GM19463 (cell line): ENCODE results near the gene SLC17A6.

Experiments used
- ATAC-seq: cut with Tn5 transposase; IDR thresholded peaks from one replicate; pipeline ENCODE4 v1.9.1; 2021; ENCODE audit warnings: mild to moderate bottlenecking, moderate library complexity; ENCODE audit not compliant: unreplicated experiment

The SLC17A6 gene

DNA sequence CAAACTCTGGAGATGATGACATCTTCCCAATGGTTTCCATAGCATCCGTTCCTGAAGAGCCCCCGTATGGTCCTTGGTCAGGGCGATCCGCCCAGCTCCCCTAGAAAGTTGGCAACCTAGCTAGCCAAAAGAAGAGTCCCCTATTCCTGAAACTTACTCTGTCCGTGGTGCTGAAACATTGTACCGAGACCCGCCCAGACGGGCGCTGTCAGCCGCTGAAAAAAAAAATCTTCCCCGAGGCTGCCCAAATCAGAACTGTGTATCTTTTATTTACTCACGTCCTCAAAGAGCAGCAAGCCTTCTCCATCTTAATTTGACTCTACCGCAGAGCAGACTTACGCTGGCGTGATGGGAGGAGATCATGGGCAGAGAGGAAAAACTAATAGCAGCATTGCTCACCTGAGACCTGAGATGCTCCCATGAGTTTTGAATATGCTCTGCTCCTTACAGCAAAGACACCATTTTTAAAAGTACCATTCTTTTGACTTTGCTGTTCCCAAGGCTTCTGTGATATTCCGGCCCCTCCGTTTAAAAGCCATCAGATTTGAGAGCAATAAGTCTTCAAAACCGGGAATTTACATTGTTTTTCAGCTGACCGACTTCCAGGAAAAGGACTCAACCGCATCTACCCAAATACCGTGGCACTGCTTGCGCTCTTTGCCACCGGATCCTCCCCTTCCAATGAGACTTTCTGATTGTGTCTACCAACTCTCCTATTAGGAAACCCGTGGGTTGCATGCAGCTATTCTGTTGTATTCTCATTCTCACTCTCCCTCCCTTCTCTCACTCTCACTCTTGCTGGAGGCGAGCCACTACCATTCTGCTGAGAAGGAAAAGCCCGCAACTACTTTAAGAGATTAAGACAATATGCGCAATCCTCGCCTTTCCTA lies at the start of gene SLC17A6:
SLC17A6 (plus strand) TSS at position 786 of the 890 bp plus-strand sequence. CDS start 153 bp downstream, outside the sequence.
- peak; percentile 56 for ATAC-seq

DNA sequence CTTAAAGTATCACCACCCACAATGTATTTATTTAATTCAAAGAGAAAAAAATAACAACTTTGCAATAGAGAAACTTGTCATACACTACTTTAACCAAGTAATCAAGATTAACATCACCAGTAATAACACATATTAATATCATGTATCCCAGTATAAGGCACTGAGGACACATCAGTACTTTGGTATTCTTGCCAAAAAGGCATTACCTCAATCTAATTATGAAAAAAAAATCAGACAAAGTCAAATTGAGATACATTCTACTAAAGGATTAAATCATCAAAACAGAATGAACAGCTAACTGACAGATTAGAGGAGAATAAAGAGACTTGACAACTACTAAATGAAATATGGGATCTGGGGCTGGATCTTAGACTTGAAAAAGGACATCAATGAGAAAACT lies 35.8 kb upstream of the SLC17A6 start:
- ATAC-seq = no peak

DNA sequence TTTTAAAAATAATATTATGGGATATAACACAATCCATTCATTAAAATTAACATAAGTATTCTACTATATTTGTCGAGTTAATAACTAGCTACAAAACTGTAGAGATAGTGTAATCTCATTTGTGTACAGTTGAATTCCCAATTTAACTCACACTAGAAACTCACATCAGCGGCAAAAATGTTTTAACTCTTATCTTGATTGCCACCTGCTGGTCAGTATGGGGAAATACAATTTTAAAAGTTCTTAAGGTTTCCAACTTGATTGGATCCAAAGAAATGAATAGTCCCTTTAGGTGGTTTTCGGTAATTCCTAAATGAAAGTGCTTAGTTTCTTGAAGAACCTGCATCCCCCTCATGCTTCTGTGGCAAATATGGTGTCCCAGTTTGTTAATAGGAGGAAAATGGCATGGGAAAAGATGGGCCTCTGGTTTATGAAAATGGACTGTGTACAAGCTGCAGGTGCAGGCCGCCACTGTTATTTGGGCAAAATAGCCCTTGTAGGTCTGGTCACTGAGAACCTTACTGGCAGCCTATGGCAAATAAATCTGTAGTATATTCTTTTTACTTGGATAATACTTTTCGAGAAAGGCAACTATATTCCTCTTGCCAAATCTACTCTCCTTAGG lies 33.7 kb upstream of the SLC17A6 start:
- peak; percentile 75 for ATAC-seq

DNA sequence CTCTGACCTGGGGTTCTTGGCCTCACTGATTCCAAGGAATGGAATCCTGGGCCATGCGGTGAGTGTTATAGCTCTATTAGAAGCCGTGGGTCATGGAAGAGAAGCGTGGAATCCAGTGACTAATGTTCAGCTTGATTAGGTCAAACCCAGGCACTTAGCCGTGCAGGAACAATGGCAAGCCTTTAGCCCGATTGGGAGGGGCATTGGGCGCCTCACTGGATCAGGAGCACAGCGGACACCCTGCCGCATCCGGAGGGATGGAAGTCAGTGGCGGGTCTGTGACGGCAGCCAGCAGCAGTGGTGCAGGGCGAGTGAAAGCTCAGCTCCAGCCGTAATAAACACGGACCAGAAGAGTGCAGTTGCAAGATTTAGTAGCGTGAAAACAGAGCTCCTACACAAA lies 20.5 kb upstream of the SLC17A6 start:
- ATAC-seq = no peak

DNA sequence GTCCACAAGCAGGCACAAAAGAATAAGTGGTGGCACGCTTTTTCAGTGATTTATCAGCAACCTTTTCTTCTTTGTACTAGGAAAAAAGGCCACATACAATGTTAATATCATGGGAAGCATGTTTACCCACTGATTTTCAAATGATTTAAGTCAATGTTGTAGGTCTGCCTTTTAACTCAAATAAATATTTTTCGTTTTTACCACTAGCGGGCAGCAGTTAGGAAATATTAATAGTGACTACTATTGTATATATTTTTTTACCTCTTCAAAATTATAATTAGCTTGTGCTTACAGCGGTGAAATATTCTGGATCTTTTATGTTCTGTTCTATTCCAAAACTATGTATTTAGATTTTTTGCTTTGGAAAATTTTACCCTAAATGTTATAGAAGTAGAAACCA lies 6.4 kb upstream of the SLC17A6 start:
- no peak for ATAC-seq

DNA sequence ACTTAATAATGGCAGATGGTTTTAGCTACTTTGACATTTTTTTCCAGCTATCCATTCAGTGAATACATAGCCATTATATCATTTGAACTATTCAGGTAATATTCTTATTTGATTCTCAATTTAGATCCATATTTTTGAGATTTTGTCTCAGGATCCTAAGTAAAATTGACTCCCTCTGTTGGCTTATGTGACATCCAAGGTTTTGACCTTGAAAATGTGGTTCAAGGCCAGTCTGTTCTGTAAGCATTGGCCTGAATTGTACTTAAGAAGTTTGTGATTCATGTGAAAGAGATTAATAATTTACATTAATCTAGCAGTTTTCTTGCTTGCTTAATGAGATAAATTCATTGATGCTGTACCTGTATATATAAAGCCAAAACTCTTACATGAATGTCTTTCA lies 1.6 kb upstream of the SLC17A6 start:
- ATAC-seq = no peak

DNA sequence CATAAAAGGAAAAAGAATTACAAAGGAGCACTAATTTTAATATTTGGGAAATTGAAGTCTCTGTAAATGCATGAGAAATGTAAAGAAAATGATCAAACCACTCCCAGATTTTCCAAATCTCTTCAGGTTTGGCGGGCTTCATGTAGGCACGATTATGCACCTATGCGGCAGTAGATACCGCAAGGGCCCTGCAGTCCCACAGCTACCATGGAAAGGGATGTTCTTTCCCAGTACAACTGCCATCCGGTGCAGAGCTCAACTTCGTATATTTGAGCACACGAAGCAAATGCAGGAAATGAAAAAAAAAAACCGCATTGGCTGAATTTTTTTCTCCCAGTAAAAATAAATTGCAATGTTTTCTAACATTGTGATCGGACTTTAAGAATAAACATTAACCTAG lies 1.4 kb downstream of the SLC17A6 start:
- ATAC-seq = no peak

DNA sequence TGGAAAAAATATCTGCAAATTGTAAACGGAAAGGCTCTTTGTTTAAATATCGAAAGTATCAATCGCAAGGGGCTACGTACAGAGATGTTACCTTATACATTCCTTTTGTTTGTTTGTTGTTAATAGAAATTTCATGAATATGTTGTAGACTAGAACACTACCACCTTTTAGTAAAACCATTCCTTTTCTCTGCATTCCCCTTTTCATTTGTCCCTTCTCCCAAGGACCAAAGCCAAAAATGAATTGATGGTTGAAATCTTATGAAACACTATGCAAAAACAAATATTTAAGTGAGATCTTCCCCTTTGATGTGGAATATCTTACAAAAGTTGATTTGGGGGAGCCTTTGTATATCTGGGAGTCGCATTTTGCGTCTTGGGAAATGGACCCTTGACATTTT lies 2.1 kb downstream of the SLC17A6 start:
- no peak for ATAC-seq

DNA sequence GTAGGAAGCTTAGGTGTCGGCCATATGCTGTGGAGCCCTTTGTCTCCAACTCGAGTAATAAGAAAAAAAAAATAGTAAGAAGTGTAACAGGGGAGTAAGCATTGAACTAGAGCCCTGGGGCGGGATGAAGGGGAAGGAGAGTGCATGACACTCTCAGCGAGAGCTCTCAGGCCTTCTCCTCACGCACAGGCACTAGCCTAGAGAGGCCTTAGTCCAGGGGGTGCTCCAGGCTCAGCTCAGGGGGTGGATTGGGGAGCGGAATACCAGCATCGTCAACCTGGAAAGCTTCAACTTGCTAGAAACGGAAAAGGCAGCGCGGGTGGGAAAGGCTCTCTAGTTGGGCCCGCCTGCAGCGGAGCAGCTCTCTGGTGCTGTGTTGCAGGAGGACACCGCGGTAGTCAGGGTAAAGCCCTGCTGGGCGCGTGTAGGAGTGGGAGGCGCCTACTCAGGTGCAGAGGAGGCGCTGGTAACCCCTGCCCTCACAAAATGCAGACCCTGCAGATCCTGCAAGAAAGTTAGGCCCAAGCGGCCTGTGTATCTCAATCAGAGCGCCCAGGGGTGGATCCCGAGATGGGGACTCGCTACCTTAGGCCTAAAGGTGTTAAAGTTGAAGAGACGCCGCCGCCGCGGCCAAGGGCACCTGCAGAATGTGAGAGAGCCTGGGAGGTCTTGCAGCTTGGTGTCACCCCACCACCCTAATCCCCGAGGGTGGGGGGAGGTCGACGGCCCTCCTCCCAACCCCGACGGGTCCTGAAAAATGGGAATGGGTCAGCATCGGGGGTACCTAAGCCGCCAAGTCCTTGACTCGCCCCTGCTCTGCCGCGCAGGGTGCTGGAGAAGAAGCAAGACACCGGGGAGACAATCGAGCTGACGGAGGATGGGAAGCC lies 2.8 kb downstream of the SLC17A6 start:
- no peak for ATAC-seq

DNA sequence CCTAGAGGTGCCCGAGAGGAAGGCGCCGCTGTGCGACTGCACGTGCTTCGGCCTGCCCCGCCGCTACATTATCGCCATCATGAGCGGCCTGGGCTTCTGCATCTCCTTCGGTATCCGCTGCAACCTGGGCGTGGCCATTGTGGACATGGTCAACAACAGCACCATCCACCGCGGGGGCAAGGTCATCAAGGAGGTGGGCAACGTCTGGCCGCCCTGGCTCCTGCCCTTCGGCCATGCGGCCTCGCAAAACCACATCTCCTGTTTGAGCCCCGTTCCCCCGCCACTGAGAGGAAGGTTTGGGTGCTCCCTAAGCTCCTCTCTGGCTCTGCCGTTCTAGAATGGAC lies 3.4 kb downstream of the SLC17A6 start:
- no peak for ATAC-seq

DNA sequence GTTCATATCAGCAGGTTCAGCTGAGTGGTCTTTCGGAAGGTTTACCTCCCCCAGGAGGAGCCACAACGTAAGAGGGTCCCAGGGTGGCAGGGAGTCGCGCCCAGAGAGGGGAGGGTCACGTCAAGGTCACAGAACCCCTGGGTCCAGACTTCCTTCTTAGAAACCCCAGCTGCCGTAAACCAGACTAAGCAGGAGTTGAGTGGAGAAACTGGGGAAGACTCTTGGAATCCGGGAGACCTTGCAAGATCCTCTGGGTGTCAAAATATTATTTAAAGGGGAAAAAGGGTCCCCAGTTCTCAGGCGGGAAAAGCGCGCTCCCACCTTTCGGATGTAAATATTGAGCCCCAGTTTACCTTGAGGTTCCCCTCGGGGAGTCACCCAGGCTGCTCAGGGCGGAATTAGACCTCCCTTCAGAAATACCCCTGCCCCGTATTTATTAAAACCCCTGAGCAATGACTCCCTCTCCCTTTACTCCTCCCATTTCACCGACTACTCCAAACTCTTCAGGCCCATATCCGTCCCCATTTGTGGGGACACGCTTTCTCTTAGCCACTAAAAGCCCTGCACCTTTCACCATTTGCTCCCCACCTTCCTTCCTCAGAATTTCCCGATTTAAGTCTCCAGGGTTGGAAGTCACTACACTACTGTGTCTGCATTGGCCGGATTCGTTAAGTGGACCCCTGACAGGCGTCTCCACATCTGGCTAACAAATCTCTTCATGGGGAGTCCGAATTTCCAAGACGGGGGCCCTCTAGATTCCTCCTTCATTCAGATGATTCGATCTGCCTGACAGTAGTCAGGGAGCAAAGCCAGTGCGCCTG lies 4.2 kb downstream of the SLC17A6 start:
- no peak for ATAC-seq

DNA sequence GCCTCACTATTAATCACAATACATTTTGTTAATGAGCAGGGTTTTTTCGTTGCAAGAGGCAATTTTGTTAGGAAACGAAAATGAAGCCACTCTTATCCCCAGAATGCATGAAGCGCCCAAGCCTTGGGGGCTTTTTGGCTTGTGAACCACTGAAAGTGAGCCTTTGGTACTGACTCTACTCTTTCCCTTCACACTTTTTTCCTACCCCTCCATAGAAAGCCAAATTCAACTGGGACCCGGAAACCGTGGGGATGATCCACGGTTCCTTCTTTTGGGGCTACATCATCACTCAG lies 4.8 kb downstream of the SLC17A6 start:
- ATAC-seq = no peak

DNA sequence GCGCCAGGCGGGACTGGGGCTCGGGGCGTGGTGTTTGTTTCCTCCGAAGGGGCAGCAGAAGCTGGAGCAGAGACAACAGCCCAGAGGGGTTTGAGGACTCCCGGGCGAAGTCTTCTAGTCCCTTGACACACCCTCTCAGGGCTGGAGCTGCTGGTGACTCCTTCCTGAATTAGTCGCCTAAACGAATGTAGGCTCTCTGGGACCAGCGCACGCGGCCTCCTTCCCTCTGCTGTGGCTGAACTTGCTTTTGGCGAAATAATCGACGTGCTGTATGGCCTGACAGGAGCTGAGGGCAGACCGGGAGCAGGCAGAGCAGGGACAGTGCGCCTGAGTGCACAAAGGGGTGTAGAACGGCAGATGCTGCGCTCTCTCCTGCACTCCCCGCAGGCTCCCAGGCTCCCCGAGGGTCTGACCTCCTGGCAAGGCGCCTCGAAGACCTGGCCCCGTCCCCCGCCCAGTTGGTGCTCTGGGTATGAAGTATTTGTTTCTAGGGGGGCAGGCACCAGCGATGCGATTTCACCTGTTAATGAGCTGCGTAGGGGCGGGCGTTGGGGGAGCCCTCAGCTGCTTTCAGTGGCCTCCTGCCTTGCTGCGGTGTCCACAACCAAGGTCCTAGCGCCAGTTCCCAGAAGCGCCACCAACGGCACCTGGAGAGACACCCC lies 5.3 kb downstream of the SLC17A6 start:
- no peak for ATAC-seq

DNA sequence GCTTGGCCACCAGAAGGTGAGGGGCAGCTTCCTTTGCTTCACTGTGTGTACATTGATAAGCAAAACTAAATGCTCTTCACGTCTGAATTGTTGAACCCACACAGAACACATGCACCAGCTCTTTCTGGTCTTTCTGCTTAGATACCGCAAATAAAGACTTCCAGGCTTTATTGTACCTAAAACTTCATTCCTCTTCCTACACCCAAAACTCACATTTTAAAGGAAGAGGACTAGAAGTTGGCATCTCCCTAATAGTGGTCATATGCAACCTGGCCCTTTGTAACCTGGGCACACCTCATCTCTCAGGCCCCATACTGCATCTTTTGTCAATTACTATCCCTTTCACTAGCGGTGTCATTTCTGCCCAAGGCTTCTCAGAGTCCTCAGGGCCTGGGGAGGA lies 5.9 kb downstream of the SLC17A6 start:
- no peak for ATAC-seq

DNA sequence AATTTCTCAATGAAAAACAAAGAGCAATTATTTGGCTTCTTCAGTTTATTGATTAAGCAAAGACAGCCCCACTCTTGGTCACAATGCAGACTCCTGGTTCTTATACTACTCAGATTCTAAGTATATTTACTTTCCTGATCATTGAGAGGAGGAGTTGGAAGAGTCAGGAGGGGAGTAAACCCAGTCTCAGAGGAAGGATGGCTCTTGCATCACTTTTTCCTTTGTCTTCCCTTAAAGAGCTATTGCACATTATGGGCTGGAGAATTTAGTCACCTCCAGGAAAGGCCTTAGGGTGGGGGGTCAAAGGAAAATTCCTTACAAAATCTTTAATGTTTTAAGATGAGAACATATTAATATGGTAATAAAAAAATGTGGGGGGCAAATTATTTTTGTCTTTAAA lies 8.1 kb downstream of the SLC17A6 start:
- ATAC-seq = no peak

DNA sequence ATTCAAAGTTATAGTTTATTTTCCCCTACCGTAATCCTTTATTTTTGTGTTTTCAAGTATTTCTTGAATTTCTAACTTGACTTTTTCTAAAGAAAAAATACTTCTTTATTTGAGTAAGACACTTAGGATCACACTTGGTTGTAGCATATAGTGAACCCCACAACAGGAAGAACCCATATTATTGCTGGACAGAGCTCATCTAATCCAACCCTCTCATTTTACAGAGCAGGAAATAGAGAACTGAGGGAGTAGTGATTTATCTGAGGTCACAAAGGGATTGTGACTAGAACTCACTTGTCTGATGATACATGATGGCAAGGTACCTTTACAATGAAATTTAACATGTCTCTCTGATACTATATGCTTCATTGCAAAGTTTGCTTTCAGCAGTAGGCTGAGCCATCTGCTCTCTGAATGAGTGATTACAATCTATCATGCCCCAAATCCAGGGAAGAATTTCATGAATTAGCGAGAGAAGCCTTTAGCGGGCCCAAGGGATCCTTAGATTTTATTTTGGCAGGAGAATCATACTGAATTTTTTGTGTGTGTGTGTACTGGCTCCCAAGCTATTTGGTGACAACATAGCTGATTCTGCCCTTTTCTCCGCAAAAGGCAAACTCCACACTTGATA lies 9.8 kb downstream of the SLC17A6 start:
- ATAC-seq = no peak

DNA sequence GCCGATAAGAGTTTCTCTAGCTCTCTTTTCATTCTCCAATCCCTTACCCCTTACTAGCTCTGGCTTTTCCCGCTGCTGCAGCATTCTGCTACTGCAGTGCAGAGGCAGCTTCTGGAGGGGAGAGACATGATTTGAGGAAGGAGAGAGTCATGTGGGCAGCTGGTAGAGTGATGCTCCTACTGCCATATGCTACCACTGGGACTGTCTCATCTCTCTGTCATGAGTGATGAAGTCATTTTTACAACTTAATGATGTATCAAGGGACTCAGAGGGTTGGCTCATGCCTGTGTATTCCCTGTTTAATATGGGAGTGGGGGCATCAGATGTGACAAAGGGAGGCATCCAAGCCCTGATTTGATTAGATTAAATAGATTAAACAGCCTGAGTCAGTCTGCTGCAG lies 11.3 kb downstream of the SLC17A6 start:
- no peak for ATAC-seq

DNA sequence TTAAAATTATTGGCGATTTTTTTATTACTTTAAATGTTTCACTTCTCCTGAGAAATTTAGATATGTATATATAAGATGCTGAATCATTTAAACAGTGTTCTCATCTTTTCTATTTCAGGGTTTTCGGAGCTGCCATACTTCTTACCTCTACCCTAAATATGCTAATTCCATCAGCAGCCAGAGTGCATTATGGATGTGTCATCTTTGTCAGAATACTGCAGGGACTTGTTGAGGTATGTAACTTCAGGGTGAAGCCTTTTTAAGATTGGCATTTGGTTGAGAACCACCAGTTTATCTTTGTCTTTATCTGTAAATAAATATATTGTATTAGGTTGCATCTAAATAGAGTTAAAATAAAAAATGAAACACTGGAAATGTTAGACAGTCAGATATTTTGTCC lies 21.1 kb downstream of the SLC17A6 start:
- ATAC-seq = no peak

DNA sequence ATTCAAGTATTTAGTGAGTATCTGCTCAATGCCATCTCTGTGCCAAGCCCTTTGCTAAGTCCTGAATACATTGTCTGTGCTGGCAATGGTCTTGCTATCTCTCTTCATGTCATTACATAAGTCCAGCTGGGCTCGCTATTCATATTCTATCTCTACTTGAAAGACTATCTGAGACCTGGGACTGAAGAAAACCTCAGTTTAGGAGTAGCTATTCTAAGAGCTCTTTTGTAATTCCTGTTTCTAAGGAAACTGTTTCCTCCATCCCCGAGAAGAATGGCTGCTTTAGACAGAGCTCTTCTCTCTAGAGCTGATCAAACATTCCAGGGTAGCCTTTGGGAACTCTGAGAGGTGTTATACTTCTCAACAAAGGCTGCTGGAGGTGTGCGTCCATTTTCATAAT lies 33.0 kb downstream of the SLC17A6 start:
- ATAC-seq = no peak

DNA sequence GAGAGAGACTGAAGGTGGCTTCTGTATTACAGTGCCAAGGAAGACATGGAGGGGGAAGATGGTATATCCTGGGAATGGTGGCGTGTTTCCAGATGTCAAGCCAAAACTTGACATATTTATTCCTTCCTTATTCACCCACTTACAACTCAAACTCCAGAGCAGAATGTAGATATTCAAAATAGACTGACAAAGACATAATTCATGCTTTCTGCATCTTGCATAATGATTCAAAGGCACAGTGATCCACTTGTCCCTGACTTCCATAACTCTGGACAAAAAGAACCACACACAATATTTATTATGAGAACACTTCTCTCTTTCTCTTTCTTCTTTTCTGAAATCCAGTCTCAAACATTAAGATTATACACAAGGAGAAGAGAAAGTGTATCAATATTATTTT lies 48.9 kb downstream of the SLC17A6 start:
- ATAC-seq = no peak
